NCI-H748 (cell line): Measurements from ENCODE around the gene MTMR11.
"Not testable (repeated sequence)": the region's sequence is repeated elsewhere in the genome, so short reads cannot be mapped to it uniquely, and the experiment has no call there.

Experiments used
- DNase-seq: peaks from one replicate; lab custom pipeline; 2025; ENCODE audit not compliant: unreplicated experiment; lab: John Stamatoyannopoulos, UW

MTMR11 gene, protein sequence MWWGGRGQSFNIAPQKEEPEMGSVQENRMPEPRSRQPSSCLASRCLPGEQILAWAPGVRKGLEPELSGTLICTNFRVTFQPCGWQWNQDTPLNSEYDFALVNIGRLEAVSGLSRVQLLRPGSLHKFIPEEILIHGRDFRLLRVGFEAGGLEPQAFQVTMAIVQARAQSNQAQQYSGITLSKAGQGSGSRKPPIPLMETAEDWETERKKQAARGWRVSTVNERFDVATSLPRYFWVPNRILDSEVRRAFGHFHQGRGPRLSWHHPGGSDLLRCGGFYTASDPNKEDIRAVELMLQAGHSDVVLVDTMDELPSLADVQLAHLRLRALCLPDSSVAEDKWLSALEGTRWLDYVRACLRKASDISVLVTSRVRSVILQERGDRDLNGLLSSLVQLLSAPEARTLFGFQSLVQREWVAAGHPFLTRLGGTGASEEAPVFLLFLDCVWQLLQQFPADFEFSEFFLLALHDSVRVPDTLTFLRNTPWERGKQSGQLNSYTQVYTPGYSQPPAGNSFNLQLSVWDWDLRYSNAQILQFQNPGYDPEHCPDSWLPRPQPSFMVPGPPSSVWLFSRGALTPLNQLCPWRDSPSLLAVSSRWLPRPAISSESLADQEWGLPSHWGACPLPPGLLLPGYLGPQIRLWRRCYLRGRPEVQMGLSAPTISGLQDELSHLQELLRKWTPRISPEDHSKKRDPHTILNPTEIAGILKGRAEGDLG

DNA sequence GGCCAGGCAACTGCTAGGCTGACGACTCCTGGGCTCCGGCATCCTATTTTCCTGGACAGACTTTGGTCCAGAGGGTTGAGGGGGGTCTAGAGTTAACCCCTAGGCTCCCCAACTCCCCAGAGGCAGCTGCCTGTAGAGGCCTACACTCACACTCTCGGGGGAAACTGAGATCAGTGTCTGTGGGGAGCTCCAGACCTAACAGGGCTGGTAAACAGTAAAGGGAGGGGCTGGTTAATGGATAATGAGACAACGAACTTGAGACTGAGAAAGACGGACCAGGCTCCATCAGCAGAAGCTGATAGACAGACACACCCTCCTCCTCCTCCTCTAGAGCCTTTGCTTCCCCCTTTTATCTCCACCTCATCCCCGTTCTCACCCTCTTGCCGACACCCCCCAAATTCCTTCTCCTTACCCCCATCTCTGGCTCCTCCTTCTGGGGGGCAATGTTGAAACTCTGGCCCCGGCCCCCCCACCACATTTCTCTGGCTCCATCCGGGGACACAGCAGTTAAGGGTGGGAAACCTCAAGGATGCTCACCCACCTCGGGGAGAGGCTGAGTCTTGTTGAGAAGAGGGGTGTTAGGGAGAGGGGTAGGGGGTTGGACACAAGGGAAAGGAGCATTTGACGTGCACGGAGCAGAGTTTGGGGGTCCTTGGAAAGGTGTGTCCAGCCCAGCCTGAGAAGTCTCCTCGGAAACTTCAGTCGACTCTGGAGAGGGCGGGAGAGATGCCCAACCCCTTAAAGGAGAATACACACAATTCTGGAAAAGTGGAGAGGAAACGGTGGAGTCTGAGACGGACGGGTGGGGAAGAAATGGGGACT is at the start of gene MTMR11:
Gene MTMR11 (minus strand): TSS at position 710 of the 822 bp plus-strand sequence. CDS start 232 bp downstream, at position 478.
- peak; percentile 40 for DNase-seq

DNA sequence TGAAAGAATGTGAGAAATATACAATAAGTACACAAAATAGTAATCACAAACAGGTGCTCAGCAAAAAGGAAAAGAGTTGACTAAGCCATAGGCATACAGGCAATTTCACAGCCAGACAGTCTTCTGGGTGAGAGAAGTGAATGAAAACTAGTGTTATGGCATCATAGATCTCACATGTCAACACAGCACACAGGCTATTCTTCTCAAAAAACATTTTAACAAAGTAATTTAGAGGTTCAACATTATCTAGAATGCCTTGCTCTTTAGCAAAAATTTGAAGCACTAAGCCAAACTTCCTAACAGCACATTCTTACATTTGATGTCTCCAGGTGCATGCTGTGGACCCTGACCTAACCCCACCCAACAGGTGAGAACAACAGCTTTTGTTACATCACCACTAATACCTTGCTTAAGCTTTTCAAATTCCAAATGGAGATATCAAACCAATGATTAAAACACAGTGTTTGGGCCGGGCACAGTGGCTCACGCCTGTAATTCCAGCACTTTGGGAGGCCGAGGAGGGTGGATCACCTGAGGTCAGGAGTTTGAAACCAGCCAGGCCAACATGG is 43.4 kb upstream of the MTMR11 start:
- DNase-seq: no peak

DNA sequence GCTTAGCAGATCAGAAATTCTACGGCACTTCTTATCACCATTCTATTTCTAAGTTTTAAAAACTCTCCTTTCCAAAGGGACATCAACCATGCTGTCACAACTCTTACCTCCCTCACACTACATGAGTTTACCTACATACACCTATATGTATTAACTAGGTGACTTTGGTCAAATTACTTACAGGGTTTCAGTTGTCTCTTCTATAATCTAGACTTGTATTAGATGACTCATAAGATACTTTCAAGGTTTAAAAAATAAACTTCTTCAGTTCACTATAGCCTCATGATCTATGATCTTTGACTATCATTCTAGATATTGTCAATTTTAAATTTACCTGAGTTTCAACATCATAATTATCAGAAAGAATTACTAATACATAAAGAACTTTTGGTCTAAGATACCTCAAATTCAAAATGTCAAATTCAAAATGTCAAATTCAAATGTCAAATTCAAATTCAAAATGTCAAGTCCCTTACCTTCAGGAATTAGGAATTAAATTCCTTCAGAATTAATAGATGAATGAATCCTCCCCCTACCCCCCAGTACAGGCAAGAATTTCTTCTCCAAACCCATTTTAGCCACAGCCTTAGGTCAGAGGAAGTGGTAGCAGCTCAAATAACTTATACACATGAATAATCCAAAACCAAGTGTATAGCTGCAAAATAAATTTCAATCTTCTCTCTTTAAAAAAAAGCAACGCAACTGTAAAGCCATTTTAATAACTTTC is 42.7 kb upstream of the MTMR11 start:
- no peak for DNase-seq

DNA sequence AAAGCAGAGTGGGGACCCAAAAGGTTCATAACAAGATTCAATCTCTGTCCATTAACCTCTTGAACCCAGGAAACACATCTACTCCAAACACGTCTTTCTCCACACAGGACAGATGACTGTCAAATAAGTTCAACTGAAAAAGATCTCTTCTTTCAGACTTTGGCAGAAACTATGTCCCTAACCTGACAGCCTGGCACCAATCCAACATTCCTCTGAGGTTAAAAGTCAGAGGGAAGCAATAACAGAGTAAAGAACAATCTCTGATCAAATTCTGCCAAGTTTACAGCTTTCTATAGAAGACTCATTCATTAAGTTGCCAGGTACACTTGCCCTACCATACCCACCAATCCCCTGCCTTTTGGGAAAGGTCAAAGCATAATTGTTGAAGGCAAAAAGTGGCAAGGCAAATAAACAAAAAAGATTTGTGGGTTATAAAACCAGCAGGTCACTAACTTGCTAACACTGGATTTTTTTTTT is 41.9 kb upstream of the MTMR11 start:
- no peak for DNase-seq

DNA sequence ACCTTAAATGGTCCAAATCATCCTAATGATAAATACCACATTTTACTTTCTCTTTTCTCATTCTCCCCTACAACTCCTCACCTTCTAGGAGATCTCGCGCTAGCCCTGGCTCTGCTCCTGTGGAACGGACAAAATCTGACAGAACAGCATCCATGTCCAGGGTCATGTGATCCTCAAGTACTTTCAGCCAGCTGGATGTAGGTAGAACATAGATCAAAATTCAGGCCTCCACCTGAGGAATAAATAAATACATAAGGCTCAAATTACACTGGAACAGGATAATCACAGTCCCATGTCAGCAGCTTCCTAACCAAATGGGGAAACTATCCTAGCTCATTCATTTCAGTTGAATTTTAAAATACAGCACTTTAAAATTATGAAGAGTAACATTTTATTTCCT is 40.7 kb upstream of the MTMR11 start:
- peak; percentile 85 for DNase-seq

- no peak for DNase-seq
Measured at GRCh38 chr1:149972547-149972946, 35.9 kb upstream of the MTMR11 start.

DNA sequence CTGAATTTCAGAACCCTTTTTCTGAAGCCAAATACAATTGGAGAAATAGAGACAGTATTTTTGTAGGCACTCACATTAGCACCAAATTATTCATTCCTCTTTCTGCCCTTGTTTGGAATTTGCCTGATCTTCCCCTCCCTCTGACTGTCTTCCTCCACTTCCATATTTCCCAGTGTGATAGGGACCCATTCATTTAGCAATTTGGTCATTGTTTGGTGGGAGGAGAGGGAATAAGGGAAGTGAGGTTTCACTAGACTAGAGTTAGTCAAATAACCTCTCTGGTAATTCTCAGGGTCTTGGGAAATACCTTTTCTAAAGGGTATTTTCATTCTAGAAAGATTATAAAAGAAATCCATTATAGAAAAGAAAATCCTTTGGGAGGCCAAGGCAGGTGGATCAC is 31.0 kb upstream of the MTMR11 start:
- DNase-seq: no peak

DNA sequence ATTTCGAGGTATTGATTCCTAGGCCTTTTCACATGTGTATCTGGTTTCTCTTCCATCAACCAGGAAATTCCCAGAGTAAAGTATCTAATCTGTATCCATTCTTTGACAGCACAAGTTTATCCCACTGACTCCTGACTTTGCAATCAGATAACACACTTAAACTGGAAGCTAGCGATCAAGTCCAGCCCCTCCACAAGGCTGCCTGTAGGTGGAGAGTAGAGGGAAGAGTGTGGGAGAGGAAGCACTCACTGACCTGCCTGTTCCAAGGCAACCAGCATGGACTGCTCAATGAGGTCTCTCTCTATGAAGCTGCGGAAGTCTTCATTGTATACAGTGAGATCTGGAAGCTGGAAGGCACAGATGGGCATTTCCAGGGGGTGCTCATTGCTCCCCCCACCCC is 30.4 kb upstream of the MTMR11 start:
- no peak for DNase-seq

DNA sequence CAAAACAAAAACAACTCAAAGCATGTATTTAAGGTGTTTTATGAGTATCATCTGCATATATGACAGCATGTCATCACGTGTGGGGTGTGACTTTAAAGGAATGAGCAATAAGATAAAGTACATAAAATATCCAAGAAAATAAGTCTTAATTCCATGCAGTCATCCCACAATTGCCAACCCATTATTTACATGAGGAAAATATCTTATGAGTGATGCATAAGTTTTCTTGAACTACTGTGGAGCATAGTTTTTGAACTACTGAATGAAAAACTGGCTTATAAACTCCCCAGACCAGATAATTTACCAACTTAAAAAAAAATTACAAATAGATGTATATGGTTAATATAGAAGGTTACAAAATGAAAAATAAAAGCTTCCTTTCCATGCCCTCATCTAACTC is 29.7 kb upstream of the MTMR11 start:
- no peak for DNase-seq

- no peak for DNase-seq
Measured at GRCh38 chr1:149965440-149965839, 28.8 kb upstream of the MTMR11 start.

GRCh38 chr1:149963358-149963757 is 26.7 kb upstream of the MTMR11 start:
- DNase-seq: no peak

- no peak for DNase-seq
Measured at GRCh38 chr1:149962736-149963135, 26.1 kb upstream of the MTMR11 start.

DNA sequence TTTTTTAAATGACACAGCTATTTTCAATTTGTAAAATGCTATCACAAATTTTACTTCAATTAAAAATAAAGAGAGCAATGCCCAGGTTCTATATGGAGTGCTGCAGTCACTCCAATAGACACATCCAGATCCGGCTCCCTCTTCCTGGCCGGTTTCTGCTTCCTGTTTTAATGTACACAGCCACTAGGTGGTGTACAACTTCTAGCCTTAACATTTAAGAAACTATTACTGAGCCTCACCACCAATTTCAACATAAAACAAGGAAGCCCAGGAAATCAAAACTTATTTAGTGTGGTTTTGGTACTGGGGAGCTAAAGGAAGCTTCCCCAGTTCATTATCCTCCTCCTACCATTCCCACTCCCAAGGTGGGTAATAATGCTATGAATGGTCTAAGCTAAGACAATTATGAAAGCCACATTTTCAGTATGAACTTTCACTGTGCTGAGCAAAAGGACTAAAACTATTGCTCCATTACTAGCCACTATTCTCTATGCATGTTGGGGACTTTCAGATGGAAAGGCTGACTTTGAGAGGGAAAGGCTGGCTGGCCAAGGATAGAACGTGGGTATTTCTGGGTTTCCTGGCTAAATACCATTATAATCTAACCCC is 25.5 kb upstream of the MTMR11 start:
- peak; percentile 73 for DNase-seq

DNA sequence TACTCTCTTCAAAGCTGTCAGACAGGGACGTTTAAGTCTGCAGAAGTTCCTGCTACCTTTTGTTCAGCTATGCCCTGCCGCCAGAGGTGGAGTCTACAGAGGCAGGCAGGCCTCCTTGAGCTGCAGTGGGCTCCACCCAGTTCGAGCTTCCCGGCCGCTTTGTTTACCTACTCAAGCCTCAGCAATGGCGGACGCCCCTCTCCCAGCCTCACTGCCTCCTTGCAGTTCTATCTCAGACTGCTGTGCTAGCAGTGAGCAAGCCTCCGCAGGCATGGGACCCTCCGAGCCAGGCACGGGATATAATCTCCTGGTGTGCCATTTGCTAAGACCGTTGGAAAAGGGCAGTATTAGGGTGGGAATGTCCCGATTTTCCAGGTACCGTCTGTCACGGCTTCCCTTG is 20.9 kb upstream of the MTMR11 start:
- DNase-seq: not testable (repeated sequence)

DNA sequence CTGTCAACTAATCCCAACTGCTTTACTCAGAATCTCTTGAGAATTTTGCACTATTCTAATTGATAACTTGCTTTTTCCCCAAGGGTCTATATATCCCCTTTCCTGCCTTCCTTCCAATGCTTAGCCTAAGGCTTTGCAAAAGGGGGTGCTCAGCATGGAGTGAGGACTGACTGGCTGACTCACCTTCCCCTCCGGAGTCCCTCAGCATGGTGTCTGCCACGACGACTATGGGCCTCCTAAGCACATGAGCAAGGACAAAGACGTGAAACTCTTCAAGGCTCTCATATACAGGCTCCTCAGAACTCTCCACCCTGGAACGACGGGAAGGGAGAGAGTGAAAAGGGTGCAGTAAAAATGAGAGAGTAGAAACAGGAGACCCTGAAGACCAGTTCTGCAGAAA is 13.2 kb upstream of the MTMR11 start:
- DNase-seq: no peak

- no peak for DNase-seq
Measured at GRCh38 chr1:149945206-149945605, 8.5 kb upstream of the MTMR11 start.

GRCh38 chr1:149942885-149943284 is 6.2 kb upstream of the MTMR11 start:
- DNase-seq: no peak

DNA sequence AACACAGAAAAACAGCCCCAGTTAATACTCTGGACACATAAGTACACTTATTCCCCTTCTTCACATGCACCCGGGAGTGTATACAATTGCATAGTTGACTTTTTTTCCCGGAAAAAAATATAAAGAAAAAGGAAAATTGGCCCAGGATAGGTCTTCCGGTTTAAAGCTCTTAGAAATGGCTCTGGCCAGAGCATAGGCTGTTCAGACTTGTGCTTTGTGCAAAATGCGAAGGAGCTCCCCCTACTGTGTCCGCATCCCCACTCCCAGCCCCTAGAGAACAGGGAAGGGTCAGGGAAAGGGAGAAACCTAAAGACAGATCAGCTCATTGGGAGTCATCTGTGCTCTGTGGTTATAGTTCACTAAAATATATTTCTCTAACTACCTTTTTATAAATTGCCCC is 5.5 kb upstream of the MTMR11 start:
- peak; percentile 4 for DNase-seq

- DNase-seq: no peak
Measured at GRCh38 chr1:149940427-149940826, 3.7 kb upstream of the MTMR11 start.

GRCh38 chr1:149938668-149939003 is 2.0 kb upstream of the MTMR11 start:
- not testable (repeated sequence) for DNase-seq
